ENCODE results near the gene RPL27A. TPM values are rescaled to one million over a fixed set of nuclear protein-coding genes. Genes with fewer than 3 reads are reported as not detected.

RPL27A gene
- total RNA-seq, 3 donors from 2014 or later, result 907 to 1,119 (median 1,000) TPM

DNA sequence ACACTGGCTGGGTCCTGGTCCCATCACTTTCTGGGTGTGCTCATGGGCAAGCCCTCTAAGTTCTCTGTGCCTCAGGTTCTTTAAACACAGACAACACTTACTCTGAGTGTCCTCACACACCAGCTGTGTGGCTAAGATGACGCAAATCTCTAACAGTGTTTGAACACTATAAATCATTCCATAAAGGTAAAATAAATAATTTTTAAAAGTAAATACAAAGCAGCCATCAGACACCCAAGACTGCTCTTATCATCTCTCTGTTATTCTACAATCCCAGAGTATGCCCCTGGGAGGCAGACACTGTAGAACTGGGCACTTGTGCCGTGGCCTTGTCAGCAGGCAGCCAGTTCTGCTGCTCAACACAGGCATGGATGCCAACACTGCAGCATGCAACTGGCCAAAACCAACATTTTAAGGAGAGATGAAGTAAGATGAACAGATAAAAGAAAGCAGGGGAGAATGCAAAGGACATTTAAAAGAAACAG, 56.8 kb downstream of the RPL27A start:
- no peak for TF ChIP-seq POLR2AphosphoS5 (IDR thresholded peaks at IDR 0.05)
- TF ChIP-seq CTCF (IDR thresholded peaks at IDR 0.05), result no peak
- no peak for TF ChIP-seq POLR2A (IDR thresholded peaks at IDR 0.05)
- Histone ChIP-seq H3K4me1 (no peaks in the 10 kb centered on the region), H3K36me3 (no peaks in the 10 kb centered on the region), H3K27me3 (no peaks in the 10 kb centered on the region), H3K9me3 (no peaks in the 10 kb centered on the region), H3K4me3 (no peak overlapping the region), H3K27ac (no peak overlapping the region)
- no peak for DNase-seq (ENCODE audit: low spot score in 2 of 2)
- intact Hi-C loops (cut with DNase I; ENCODE audit: low total_unique reads), result no loop called here

Other genes with a start within 250 kb of the RPL27A start
- gene STK33, start 88.6 kb upstream of the RPL27A start, total RNA-seq, result 1 to 10 TPM in 2 of 3 donors, under 1 TPM in 1; 0.33 to 2.4 (median 1.2) TPM
- gene TRIM66, start 127 bp upstream of the RPL27A start, total RNA-seq, result 10 to 100 TPM in 2 of 3 donors, 1 to 10 TPM in 1; 6.6 to 12.7 (median 11.5) TPM
- 10 to 100 TPM; 19.2 to 29.0 (median 27.5) TPM for gene AKIP1, start 228.4 kb downstream of the RPL27A start, total RNA-seq